H1 (cell line): ENCODE measurements around the gene RNF186. TPM values are rescaled to one million over a fixed set of nuclear protein-coding genes. Genes with fewer than 3 reads are reported as not detected.
A peak's percentile ranks its signal among the peaks of the same experiment; 100 is the strongest.

Experiments
- CTCF ChIA-PET: fragments of 300-600 bp; sonication (Branson Sonifier 250); formaldehyde crosslinking; loops from one replicate; lab custom pipeline; 2021; ENCODE audit not compliant: partially characterized antibody; lab: Charles Lee
- POLR2A ChIA-PET: fragments of 300-600 bp; sonication (Branson Sonifier 250); formaldehyde crosslinking; loops from one replicate; lab custom pipeline; 2021; ENCODE audit warnings: inconsistent platforms; ENCODE audit not compliant: partially characterized antibody; lab: Charles Lee
- DNase-seq, 2 experiments: peaks; one replicate each; pipeline versions ENCODE4 v3.0.0 to v3.0.0-alpha.2; 2010 to 2022; ENCODE audit warnings: low spot score in 2 of 2, low read depth in 1 of 2, mixed read lengths in 1 of 2
- FAIRE-seq: peaks from 2 replicates; lab custom pipeline; 2011; peaks lifted over from hg19 to GRCh38; lab: Jason Lieb, UNC
- H2AFZ ChIP-seq: 2 replicates; pipeline ENCODE4 v1.8.1; 2012; ENCODE audit warnings: low read length, inconsistent platforms
- H2AK5ac ChIP-seq: 2 replicates; pipeline ENCODE4 v1.6.1; 2013; ENCODE audit warnings: low read depth, low read length
- H2BK120ac ChIP-seq: replicated peaks from 2 replicates; pipeline ENCODE3; 2013; ENCODE audit warnings: low read depth, low read length, inconsistent platforms
- H2BK12ac ChIP-seq: 2 replicates; pipeline ENCODE4 v1.6.1; 2013; ENCODE audit warnings: low read depth, low read length
- H2BK15ac ChIP-seq: 2 replicates; pipeline ENCODE4 v1.6.1; 2013; ENCODE audit warnings: low read length
- H2BK20ac ChIP-seq: 2 replicates; pipeline ENCODE4 v1.6.1; 2013; ENCODE audit warnings: low read length
- H2BK5ac ChIP-seq: 2 replicates; pipeline ENCODE4 v1.6.1; 2013; ENCODE audit warnings: low read depth, low read length
- H3K14ac ChIP-seq: 2 replicates; pipeline ENCODE4 v1.6.1; 2013; ENCODE audit warnings: inconsistent platforms; ENCODE audit not compliant: insufficient read length
- H3K18ac ChIP-seq: 2 replicates; pipeline ENCODE4 v1.6.1; 2013; ENCODE audit warnings: low read length; ENCODE audit errors: extremely low read depth
- H3K23ac ChIP-seq: 2 replicates; pipeline ENCODE4 v1.6.1; 2013; ENCODE audit warnings: inconsistent platforms; ENCODE audit not compliant: insufficient read length
- H3K23me2 ChIP-seq: 2 replicates; pipeline ENCODE4 v1.6.1; 2013; ENCODE audit warnings: low read depth, low read length
- H3K27ac ChIP-seq: 2 replicates; pipeline ENCODE4 v1.6.1; 2011; ENCODE audit warnings: low read depth, low read length, inconsistent platforms
- H3K27me3 ChIP-seq, 4 experiments: replicated peaks in 1 of 4; 1 replicate in 1 of 4; 2 replicates in 3 of 4; pipeline versions ENCODE4 v1.6.1 to v1.8.1; 2011 to 2013; ENCODE audit warnings: low read length in 3 of 4, mild to moderate bottlenecking in 3 of 4, inconsistent platforms in 2 of 4, mixed read lengths in 2 of 4, moderate library complexity in 1 of 4; ENCODE audit not compliant: control insufficient read depth in 3 of 4, insufficient read depth in 3 of 4; ENCODE audit errors: extremely low read depth in 1 of 4
- H3K36me3 ChIP-seq, 4 experiments: 2 replicates each; pipeline versions ENCODE4 v1.6.1 to v1.8.1; 2011 to 2013; ENCODE audit warnings: mild to moderate bottlenecking in 4 of 4, low read length in 3 of 4, moderate library complexity in 2 of 4, control low read depth in 1 of 4, inconsistent platforms in 1 of 4; ENCODE audit not compliant: insufficient read depth in 4 of 4, control insufficient read depth in 2 of 4
- H3K4ac ChIP-seq: replicated peaks from 2 replicates; pipeline ENCODE3; 2013; ENCODE audit warnings: low read length, low read depth, mixed read lengths, inconsistent platforms; ENCODE audit not compliant: insufficient read length
- H3K4me1 ChIP-seq, 4 experiments: replicated peaks in 1 of 4; 1 replicate in 1 of 4; 2 replicates in 3 of 4; pipeline versions ENCODE4 v1.6.1 to v1.8.1; 2011 to 2013; ENCODE audit warnings: low read length in 3 of 4, inconsistent platforms in 2 of 4, mixed read lengths in 1 of 4; ENCODE audit not compliant: insufficient read depth in 4 of 4, control insufficient read depth in 3 of 4
- H3K4me2 ChIP-seq, 2 experiments: 2 replicates each; pipeline versions ENCODE4 v1.6.1 to v1.8.1; 2011 to 2013; ENCODE audit warnings: low read depth in 2 of 2, low read length in 2 of 2, control low read depth in 1 of 2, inconsistent platforms in 1 of 2, mild to moderate bottlenecking in 1 of 2; ENCODE audit not compliant: insufficient read depth in 1 of 2
- H3K4me3 ChIP-seq, 4 experiments: fragments of 200-600, 300-600 bp in 1 of 4; sonication (generic), shearing (Covaris generic), sonication (Bioruptor Twin) in 1 of 4; 2 replicates each; pipeline versions ENCODE4 v1.5.1 to v1.8.1; 2011 to 2016; ENCODE audit warnings: low read length in 4 of 4, low read depth in 3 of 4, control low read depth in 2 of 4, inconsistent platforms in 2 of 4, mild to moderate bottlenecking in 2 of 4, mixed read lengths in 1 of 4, moderate library complexity in 1 of 4; ENCODE audit not compliant: insufficient read depth in 2 of 4; ENCODE audit errors: extremely low read depth in 1 of 4
- H3K56ac ChIP-seq: replicated peaks from 2 replicates; pipeline ENCODE3; 2013; ENCODE audit warnings: low read depth, mild to moderate bottlenecking, mixed read lengths, low read length, inconsistent platforms; ENCODE audit not compliant: insufficient read length
- H3K79me1 ChIP-seq: 2 replicates; pipeline ENCODE4 v1.6.1; 2013; ENCODE audit warnings: low read depth, low read length, control low read depth
- H3K79me2 ChIP-seq, 2 experiments: 2 replicates each; pipeline versions ENCODE4 v1.6.1 to v1.8.1; 2012 to 2013; ENCODE audit warnings: low read length in 2 of 2, mild to moderate bottlenecking in 2 of 2, inconsistent platforms in 1 of 2; ENCODE audit not compliant: insufficient read depth in 2 of 2, control insufficient read depth in 1 of 2
- H3K9ac ChIP-seq, 4 experiments: replicated peaks in 1 of 4; 1 replicate in 1 of 4; 2 replicates in 3 of 4; pipeline versions ENCODE4 v1.6.1 to v1.8.1; 2011 to 2013; ENCODE audit warnings: low read depth in 3 of 4, low read length in 3 of 4, control low read depth in 2 of 4, mild to moderate bottlenecking in 2 of 4, moderate library complexity in 2 of 4, inconsistent platforms in 1 of 4; ENCODE audit errors: extremely low read depth in 1 of 4
- H3K9me3 ChIP-seq, 2 experiments: 2 replicates each; pipeline versions ENCODE4 v1.6.1 to v1.8.1; 2012 to 2013; ENCODE audit warnings: mild to moderate bottlenecking in 2 of 2, moderate library complexity in 2 of 2, control low read depth in 1 of 2, inconsistent platforms in 1 of 2, low read depth in 1 of 2, low read length in 1 of 2, mixed read lengths in 1 of 2; ENCODE audit not compliant: insufficient read depth in 2 of 2
- H4K20me1 ChIP-seq, 2 experiments: replicated peaks in 1 of 2; 2 replicates each; pipeline versions ENCODE3 to v1.8.1; 2011 to 2013; ENCODE audit warnings: inconsistent platforms in 2 of 2, low read length in 2 of 2, mild to moderate bottlenecking in 1 of 2; ENCODE audit not compliant: insufficient read depth in 2 of 2, control insufficient read depth in 1 of 2
- H4K5ac ChIP-seq: 2 replicates; pipeline ENCODE4 v1.6.1; 2013; ENCODE audit warnings: low read length, low read depth, mixed read lengths, inconsistent platforms; ENCODE audit not compliant: insufficient read length
- H4K8ac ChIP-seq: 2 replicates; pipeline ENCODE4 v1.8.0; 2013; ENCODE audit warnings: mild to moderate bottlenecking, moderate library complexity, low read length, inconsistent platforms; ENCODE audit not compliant: insufficient read depth; ENCODE audit errors: extremely low read depth
- H4K91ac ChIP-seq: replicated peaks from 2 replicates; pipeline ENCODE3; 2013; ENCODE audit warnings: low read length, mixed read lengths, inconsistent platforms; ENCODE audit not compliant: insufficient read length
- BRCA1 ChIP-seq: IDR thresholded peaks from 2 replicates; pipeline ENCODE4 v1.6.1; 2012; ENCODE audit warnings: low read depth, low read length, improper control_type of control experiment
- CREB1 ChIP-seq: IDR thresholded peaks from 2 replicates; pipeline ENCODE4 v1.6.1; 2012; ENCODE audit warnings: inconsistent platforms
- CTBP2 ChIP-seq: IDR thresholded peaks from 2 replicates; pipeline ENCODE4 v1.7.0; 2011; ENCODE audit warnings: borderline replicate concordance, mild to moderate bottlenecking, moderate library complexity, mixed read lengths, low read length; ENCODE audit not compliant: insufficient read depth, insufficient read length
- EZH2 ChIP-seq: fragments of 200-600 bp; sonication (generic); IDR thresholded peaks from 2 replicates; pipeline ENCODE4 v1.7.1; 2012; ENCODE audit warnings: low read depth, mild to moderate bottlenecking, moderate library complexity, low read length, inconsistent platforms; ENCODE audit not compliant: severe bottlenecking
- HDAC2 ChIP-seq, 2 experiments: fragments of 300-600 bp in 1 of 2; sonication (generic) in 1 of 2; IDR thresholded peaks; 2 replicates each; pipeline ENCODE4 v1.6.1; 2011 to 2012; ENCODE audit warnings: low read depth in 2 of 2, low read length in 2 of 2, mild to moderate bottlenecking in 2 of 2, moderate library complexity in 2 of 2, borderline replicate concordance in 1 of 2, inconsistent platforms in 1 of 2
- JUND ChIP-seq: IDR thresholded peaks from 2 replicates; pipeline ENCODE4 v1.6.1; 2011; ENCODE audit warnings: mild to moderate bottlenecking, improper control_type of control experiment, low read length
- PHF8 ChIP-seq: fragments of 200-600 bp; sonication (generic); conservative IDR thresholded peaks from 2 replicates; pipeline ENCODE4 v1.7.1; 2012; ENCODE audit warnings: low read depth, mild to moderate bottlenecking, inconsistent platforms, low read length, moderate library complexity
- RAD21 ChIP-seq, 2 experiments: IDR thresholded peaks in 1 of 2; conservative IDR thresholded peaks in 1 of 2; 2 replicates each; pipeline ENCODE4 v1.6.1; 2011; ENCODE audit warnings: low read depth in 2 of 2, low read length in 2 of 2, improper control_type of control experiment in 1 of 2, inconsistent platforms in 1 of 2, mild to moderate bottlenecking in 1 of 2, moderate library complexity in 1 of 2
- SP1 ChIP-seq: IDR thresholded peaks from 2 replicates; pipeline ENCODE4 v1.6.1; 2011; ENCODE audit warnings: low read depth, low read length
- SRF ChIP-seq: IDR thresholded peaks from 2 replicates; pipeline ENCODE4 v1.6.1; 2011; ENCODE audit warnings: mild to moderate bottlenecking, low read depth, low read length, moderate library complexity
- TAF1 ChIP-seq: IDR thresholded peaks from 2 replicates; pipeline ENCODE4 v1.6.1; 2011; ENCODE audit warnings: mild to moderate bottlenecking, low read depth, low read length
- TBP ChIP-seq: IDR thresholded peaks from 2 replicates; pipeline ENCODE4 v1.6.1; 2011; ENCODE audit warnings: low read depth, low read length, improper control_type of control experiment
- TCF12 ChIP-seq: IDR thresholded peaks from 2 replicates; pipeline ENCODE4 v1.6.1; 2011; ENCODE audit warnings: low read depth, mild to moderate bottlenecking, low read length
- WGBS, 2 experiments: shearing (Covaris generic) in 1 of 2; methylation state at CpG; one replicate each; pipeline versions ENCODE4 v1.1.6 to v1.1.7; 2013 to 2015; ENCODE audit warnings: low lambda C conversion rate in 2 of 2, mixed read lengths in 2 of 2, inconsistent platforms in 1 of 2, low coverage in 1 of 2, missing lambda C conversion rate in 1 of 2; ENCODE audit not compliant: insufficient replicate concordance in 2 of 2, insufficient coverage in 1 of 2, insufficient read length in 1 of 2; ENCODE audit errors: extremely low coverage in 1 of 2, missing lambda C conversion rate in 1 of 2; 5-methylcytosine and 5-hydroxymethylcytosine counted together
- polyA plus RNA-seq, 7 experiments: library from polyadenylated mRNA; depleted of rRNA in 3 of 7; stranded (reverse) in 5 of 7; unstranded in 2 of 7; fragments of >200 nt in 5 of 7; fragments of 200-250 nt in 2 of 7; gene quantifications; 1 replicate in 5 of 7; 2 replicates in 1 of 7; 4 replicates in 1 of 7; pipeline versions ENCODE4 v1.2.1 to v1.2.3, GENCODE V29; 2011 to 2013; ENCODE audit warnings: missing spikeins in 2 of 7, mixed read lengths in 2 of 7
- total RNA-seq: library from RNA; stranded (reverse); fragmentation: NEBNext Ultra II Directional; extraction: Animal tissue kit (Norgen Biotek cat#: 25700); gene quantifications from 2 replicates; pipeline ENCODE4 v1.2.1, GENCODE V29; 2021

RNF186 gene
- total and polyA plus RNA-seq, 2 of the 8 experiments (the other 6 are each of a cell fraction or from before 2014, with no cell fraction given): not detected

DNA sequence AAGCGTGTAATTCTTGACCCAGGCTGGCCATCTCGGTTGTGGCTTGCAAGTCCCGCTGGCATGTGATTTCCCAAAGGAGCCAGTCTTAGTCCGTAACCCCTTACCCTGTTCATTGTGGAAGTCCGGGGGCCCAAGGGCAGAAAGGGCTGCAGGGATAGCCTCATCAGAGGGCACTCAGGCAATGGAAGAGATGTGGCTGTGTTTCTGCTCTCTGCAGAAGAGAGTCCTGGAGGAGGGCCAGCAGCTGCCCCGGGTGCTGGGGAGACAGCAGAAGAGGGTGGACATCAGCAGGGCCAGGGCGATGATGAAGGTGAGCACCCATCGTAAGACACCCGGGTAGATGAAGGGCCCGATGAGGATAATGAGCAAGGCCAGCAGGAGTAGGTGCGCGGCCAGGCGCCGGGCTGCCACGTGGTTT lies 830 bp downstream of the RNF186 start:
- Histone ChIP-seq H4K91ac (no peak overlapping the region), H3K23ac (no peak overlapping the region), H2BK15ac (no peak overlapping the region; the same call in 1 of the 2 replicates), H3K79me2 (no peaks in the 10 kb centered on the region), H3K4me2 (no peak overlapping the region), H3K79me1 (no peaks in the 10 kb centered on the region), H2BK12ac (no peak overlapping the region), H2BK5ac (no peak overlapping the region), H2AFZ (no peak overlapping the region), H3K4me1 (peaks cover 10 to 19% (median 11%) of the 10 kb centered on the region in 4 experiments), H4K20me1 (no peaks in the 10 kb centered on the region), H4K8ac (no peak overlapping the region), H2BK20ac (peak overlapping the region; percentile 73; the same call in 1 of the 2 replicates), H3K9ac (no peak overlapping the region), H3K14ac (no peak overlapping the region), H3K9me3 (no peaks in the 10 kb centered on the region), H3K23me2 (no peaks in the 10 kb centered on the region), H3K36me3 (no peaks in the 10 kb centered on the region), H3K27me3 (peaks cover 0 to 2% (median 0%) of the 10 kb centered on the region in 4 experiments; a peak in 1 of 7 replicates), H3K4me3 (no peak overlapping the region), H3K18ac (no peak overlapping the region), H3K56ac (no peak overlapping the region), H2BK120ac (peak overlapping the region; percentile 31), H3K4ac (no peak overlapping the region), H2AK5ac (0 out of 2 replicates have a peak overlapping the region, but pooled peaks have one; percentile 4), H3K27ac (no peak overlapping the region), H4K5ac (no peak overlapping the region)
- FAIRE-seq (no peak), DNase-seq (no peak)
- CTCF ChIA-PET: interaction anchor here (0.6 to 1.7 kb wide), 8 partner anchors 9 to 152 kb away, joined by 3 to 9 read pairs (median 3); partner anchors contain the start of gene OTUD3
- 89% methylated on average over 15 of the region's 15 CpGs; no CpG with 5 or more reads in 1 of the 2 experiments for WGBS, 2 experiments
- POLR2A ChIA-PET: no interaction called here
- TF ChIP-seq SRF (no peak), TCF12 (no peak), JUND (no peak), TAF1 (no peak), CREB1 (no peak), SP1 (no peak), HDAC2 (IDR thresholded peaks at IDR 0.05; ENCODE audit: borderline replicate concordance in 1 of 2, low read depth in 2 of 2, low read length in 2 of 2) (no peak), CTBP2 (no peak), TBP (no peak), RAD21 (IDR thresholded peaks at IDR 0.05 in 1 of 2, conservative IDR thresholded peaks at IDR 0.05 in 1 of 2; ENCODE audit: low read depth in 2 of 2, low read length in 2 of 2) (no peak), PHF8 (no peak), BRCA1 (no peak), EZH2 (no peak)
